ENCODE measurements around the gene C10orf105. TPM values are rescaled to one million over a fixed set of nuclear protein-coding genes. Genes with fewer than 3 reads are reported as not detected.
A peak's percentile ranks its signal among the peaks of the same experiment; 100 is the strongest.

Gene C10orf105, protein sequence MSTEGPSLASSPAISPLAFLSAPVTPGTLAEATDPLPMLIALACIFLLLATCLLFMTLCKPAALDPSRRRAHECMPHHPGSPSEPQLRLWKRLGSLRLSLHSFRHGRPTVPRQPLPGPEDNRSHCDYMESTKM
- polyA plus RNA-seq (not detected in 3 replicates), polyA minus RNA-seq (not detected in 3 replicates)
- not detected for polyA plus RNA-seq (2011; ENCODE audit: low read depth)
- not detected in 2 replicates for polyA plus RNA-seq (2011; cell fraction: cytosol; rRNA removed)
- not detected in 2 replicates for polyA plus RNA-seq (2011; cell fraction: nucleus; rRNA removed)
- polyA plus RNA-seq (2012; ENCODE audit: low replicate concordance): not detected in 2 replicates
- polyA minus RNA-seq (2011; cell fraction: cytosol; rRNA and poly(A)+ RNA removed): not detected
- polyA minus RNA-seq (2011; cell fraction: nucleus; rRNA and poly(A)+ RNA removed): not detected in 2 replicates

DNA sequence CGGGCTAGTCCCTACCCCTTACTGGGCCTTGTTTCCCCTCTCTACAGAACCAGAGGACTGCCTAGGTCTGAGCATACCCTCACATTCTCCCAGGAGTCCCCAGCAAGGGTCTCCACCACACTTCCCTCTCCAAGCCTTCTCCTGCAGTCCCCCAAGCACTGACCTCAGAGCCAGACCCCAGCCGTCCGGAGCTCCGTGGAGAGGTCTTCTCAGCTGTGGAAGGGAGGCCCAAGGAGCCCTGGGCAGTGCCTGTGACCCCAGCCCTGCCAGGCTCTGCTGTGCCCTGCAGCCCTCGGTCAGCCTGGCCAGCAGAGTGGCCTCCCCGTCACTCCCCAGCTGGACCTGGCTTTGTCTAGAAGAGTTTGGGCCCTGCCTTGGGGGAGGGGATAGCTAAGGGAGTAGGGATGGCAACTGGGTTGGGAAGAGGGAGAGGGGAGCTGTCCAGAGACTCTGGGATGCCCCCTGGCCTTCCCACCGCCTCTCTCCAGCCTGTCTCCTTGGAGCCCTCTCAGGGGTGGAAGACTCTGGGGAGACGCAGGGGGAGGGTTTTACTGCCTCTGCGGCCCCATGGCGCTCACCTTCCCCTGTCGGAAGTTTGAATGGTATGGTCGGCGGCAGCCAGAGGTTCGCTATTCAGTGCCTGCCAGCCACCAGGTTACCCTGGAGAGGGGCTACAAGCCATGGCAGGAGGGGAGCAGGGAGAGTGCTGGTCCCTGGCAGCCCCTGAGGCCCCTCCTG lies at the start of gene C10orf105:
TSS of gene C10orf105 (minus strand) at position 315 of the 738 bp plus-strand sequence. CDS start 3,441 bp downstream, outside the sequence.
- dilution Hi-C loops (cut with MboI; ENCODE audit: extremely low pct_ligation_motif_present, low sequenced_read_pairs): no loop called here
- H3K79me2 ChIP-seq (ENCODE audit: control insufficient read depth, insufficient read depth, low read length): no peaks in the 10 kb centered on the region

DNA sequence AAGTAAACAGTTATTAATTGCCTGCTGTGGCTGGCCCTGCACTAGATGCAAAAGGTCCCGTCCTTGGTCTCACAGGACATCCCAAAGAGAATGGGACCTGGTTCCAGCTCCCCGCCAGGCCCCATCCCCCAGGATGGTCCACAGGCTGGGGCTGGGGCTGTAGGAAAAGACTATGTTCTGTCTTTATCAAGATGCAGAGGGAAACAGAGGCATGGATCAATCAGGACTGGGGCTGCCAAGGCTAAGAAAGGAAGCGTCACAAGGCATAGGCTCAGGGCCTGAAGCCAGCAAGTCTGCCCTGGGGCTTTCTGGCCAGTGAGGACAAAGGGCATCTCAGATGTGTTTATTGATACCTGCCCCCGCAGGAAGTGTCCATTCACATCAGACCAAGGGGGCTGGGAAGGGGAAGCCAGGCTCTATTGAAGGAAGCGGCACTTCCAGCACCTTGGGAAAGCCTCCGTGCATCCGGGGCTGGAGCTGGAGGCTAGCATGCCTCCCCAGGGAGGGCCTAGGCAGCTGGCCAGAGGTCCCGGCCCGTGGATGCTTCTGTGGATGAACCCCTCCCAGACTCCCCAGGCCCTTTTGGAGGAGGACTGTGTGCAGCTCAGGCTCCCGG lies 48.0 kb upstream of the C10orf105 start:
- Histone ChIP-seq H3K9ac (ENCODE audit: control insufficient read depth, extremely low read depth, insufficient read depth, low read length) (peak overlapping the region; percentile 30), H3K4me3 (ENCODE audit: control insufficient read depth in 2 of 3, extremely low read depth in 1 of 3, insufficient read depth in 2 of 3, low read depth in 1 of 3, low read length in 3 of 3) (no peak overlapping the region), H3K9me1 (ENCODE audit: control insufficient read depth, extremely low read depth, insufficient read depth, low read length) (no peaks in the 10 kb centered on the region), H3K4me1 (ENCODE audit: control insufficient read depth, extremely low read depth, insufficient read depth, low read length) (peaks cover 40% of the 10 kb centered on the region), H3K79me2 (ENCODE audit: control insufficient read depth, insufficient read depth, low read length) (peaks cover under 1% of the 10 kb centered on the region), H4K20me1 (ENCODE audit: control insufficient read depth, extremely low read depth, insufficient read depth, low read length) (no peaks in the 10 kb centered on the region), H3K4me2 (ENCODE audit: control insufficient read depth, extremely low read depth, insufficient read depth, low read depth, low read length) (peak overlapping the region; percentile 72), H3K27me3 (ENCODE audit: control insufficient read depth, extremely low read depth, insufficient read depth, low read length) (no peaks in the 10 kb centered on the region), H2AFZ (ENCODE audit: control insufficient read depth, low read length) (no peak overlapping the region), H3K9me3 (ENCODE audit: control insufficient read depth, low read depth, low read length) (no peaks in the 10 kb centered on the region), H3K36me3 (ENCODE audit: control insufficient read depth in 2 of 2, extremely low read depth in 1 of 2, insufficient read depth in 2 of 2, low read length in 2 of 2) (no peaks in the 10 kb centered on the region), H3K27ac (ENCODE audit: control insufficient read depth, insufficient read depth, low read length) (peak overlapping the region; percentile 66)
- DNase-seq (ENCODE audit: low read depth, low spot score) (no peak), FAIRE-seq (no peak)
- TF ChIP-seq, protein P1, sequence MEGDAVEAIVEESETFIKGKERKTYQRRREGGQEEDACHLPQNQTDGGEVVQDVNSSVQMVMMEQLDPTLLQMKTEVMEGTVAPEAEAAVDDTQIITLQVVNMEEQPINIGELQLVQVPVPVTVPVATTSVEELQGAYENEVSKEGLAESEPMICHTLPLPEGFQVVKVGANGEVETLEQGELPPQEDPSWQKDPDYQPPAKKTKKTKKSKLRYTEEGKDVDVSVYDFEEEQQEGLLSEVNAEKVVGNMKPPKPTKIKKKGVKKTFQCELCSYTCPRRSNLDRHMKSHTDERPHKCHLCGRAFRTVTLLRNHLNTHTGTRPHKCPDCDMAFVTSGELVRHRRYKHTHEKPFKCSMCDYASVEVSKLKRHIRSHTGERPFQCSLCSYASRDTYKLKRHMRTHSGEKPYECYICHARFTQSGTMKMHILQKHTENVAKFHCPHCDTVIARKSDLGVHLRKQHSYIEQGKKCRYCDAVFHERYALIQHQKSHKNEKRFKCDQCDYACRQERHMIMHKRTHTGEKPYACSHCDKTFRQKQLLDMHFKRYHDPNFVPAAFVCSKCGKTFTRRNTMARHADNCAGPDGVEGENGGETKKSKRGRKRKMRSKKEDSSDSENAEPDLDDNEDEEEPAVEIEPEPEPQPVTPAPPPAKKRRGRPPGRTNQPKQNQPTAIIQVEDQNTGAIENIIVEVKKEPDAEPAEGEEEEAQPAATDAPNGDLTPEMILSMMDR (optimal IDR thresholded peaks at IDR 0.05 in 1 of 3, IDR thresholded peaks at IDR 0.05 in 1 of 3, conservative IDR thresholded peaks at IDR 0.05 in 1 of 3; ENCODE audit: extremely low read depth in 1 of 3, insufficient read depth in 2 of 3, low read length in 3 of 3): no peak
- no peak for TF ChIP-seq EZH2 (IDR thresholded peaks at IDR 0.05; ENCODE audit: low read length)
- dilution Hi-C loops (cut with MboI; ENCODE audit: extremely low pct_ligation_motif_present, low sequenced_read_pairs): no loop called here

More for the DNA sequence above, at the start of gene C10orf105:
- Histone ChIP-seq H4K20me1 (ENCODE audit: control insufficient read depth, extremely low read depth, insufficient read depth, low read length) (no peaks in the 10 kb centered on the region), H3K27ac (ENCODE audit: control insufficient read depth, insufficient read depth, low read length) (no peak within 1 kb of the TSS), H3K4me3 (ENCODE audit: control insufficient read depth in 2 of 3, extremely low read depth in 1 of 3, insufficient read depth in 2 of 3, low read depth in 1 of 3, low read length in 3 of 3) (no peak within 1 kb of the TSS), H2AFZ (ENCODE audit: control insufficient read depth, low read length) (no peak within 1 kb of the TSS), H3K36me3 (ENCODE audit: control insufficient read depth in 2 of 2, extremely low read depth in 1 of 2, insufficient read depth in 2 of 2, low read length in 2 of 2) (no peaks in the 10 kb centered on the region), H3K9me1 (ENCODE audit: control insufficient read depth, extremely low read depth, insufficient read depth, low read length) (no peaks in the 10 kb centered on the region), H3K9ac (ENCODE audit: control insufficient read depth, extremely low read depth, insufficient read depth, low read length) (no peak within 1 kb of the TSS), H3K4me2 (ENCODE audit: control insufficient read depth, extremely low read depth, insufficient read depth, low read depth, low read length) (no peak within 1 kb of the TSS), H3K27me3 (ENCODE audit: control insufficient read depth, extremely low read depth, insufficient read depth, low read length) (no peaks in the 10 kb centered on the region), H3K4me1 (ENCODE audit: control insufficient read depth, extremely low read depth, insufficient read depth, low read length) (peaks cover 3% of the 10 kb centered on the region), H3K9me3 (ENCODE audit: control insufficient read depth, low read depth, low read length) (no peaks in the 10 kb centered on the region)
- DNase-seq (ENCODE audit: low read depth, low spot score) (no peak), FAIRE-seq (no peak)
- TF ChIP-seq EZH2 (IDR thresholded peaks at IDR 0.05; ENCODE audit: low read length): no peak
- TF ChIP-seq, protein P1 (optimal IDR thresholded peaks at IDR 0.05 in 1 of 3, IDR thresholded peaks at IDR 0.05 in 1 of 3, conservative IDR thresholded peaks at IDR 0.05 in 1 of 3; ENCODE audit: extremely low read depth in 1 of 3, insufficient read depth in 2 of 3, low read length in 3 of 3): no peak

Measured in keratinocyte (primary cell).